HG03039 (cell line): ENCODE measurements around the gene LDB2.

ENCODE experiments used
- ATAC-seq: cut with Tn5 transposase; IDR thresholded peaks from one replicate; pipeline ENCODE4 v1.9.1; 2021; ENCODE audit warnings: mild to moderate bottlenecking, moderate library complexity; ENCODE audit not compliant: unreplicated experiment

LDB2 gene

DNA sequence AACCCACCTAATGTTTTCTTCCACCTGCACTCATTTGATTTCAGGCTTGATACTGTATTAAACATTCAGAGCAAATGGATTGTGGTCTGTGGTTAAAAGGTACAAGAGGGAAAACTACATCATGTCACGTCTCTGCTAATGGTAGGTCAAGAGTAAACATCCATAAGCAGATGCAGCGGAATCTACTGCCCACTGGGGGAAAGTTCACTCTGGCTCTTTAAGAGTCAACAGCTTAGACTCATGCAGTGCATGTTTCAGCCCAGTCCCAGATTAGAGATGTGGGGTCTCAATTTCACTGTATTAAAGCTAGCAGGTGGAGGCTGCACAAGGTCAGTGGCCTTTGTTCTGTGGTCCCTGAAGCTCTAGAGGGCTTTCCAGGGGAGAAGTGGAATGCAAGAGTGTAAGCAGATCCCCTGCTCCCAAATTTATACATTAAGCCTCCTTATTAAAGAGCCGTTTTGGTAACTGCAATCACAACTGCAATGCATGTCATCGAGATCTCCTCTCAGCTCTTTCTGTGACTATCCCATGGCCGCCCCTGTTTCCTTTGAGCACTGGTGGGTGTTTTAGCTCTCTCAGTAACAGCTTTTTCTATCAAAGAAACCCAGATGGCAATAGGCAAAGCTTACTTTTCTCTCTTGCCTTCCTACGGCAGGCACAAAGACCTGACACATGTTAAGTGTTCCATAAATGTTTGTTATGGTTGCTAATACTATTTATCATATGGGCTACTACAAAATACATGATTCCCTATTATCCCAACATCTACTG is 53.4 kb downstream of the LDB2 start:
- ATAC-seq: no peak

DNA sequence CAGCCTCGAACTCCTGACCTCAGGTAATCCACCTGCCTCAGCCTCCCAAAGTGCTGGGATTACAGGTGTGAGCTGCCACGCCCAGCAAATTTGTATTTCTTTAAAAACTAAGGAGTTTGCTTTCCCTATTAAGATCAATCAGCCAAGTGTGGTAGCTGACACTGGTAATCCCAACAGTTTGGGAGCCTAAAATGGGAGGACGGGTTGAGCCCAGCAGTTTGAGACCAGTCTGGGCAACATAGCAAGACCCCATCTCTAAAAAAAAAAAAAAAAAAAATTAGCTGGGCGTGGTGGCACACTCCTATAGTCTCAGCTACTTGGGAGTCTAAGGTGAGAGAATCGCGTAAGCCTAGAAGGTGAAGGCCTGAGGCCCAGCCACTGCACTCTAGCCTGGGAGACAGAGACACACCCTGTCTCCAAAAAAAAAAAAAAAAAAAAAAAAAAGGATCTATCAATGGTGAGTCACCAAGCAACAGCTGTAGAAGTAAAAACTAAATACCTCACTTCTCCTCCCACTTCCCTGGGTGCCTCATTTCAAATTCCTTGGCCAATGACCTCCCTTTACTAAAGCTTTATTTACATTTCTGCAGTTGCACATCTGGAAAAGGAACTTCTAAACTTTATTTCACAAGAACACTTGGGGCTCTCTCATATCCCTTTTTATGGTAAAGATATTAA is 54.5 kb downstream of the LDB2 start:
- ATAC-seq: no peak

GRCh38 chr4:16838226-16838875 is 60.1 kb downstream of the LDB2 start:
- ATAC-seq: no peak

DNA sequence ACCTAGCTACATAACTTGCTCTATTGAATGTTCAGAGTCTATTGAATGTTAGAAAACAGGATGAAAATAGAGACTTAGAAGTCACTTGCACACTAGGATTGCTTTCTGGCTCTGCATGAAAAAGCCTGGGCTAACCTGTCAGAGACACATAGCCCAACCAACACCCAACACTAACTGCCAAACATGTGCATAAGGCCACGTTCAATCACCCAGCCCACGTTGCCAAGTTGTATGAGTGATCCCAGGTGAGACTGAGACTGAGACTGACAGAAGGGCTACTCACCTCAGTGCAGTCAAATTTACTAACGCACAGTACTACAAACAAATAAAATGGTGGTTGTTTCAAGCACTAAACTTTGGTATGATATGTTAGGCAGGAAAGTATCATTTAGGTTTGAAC is 61.0 kb downstream of the LDB2 start:
- no peak for ATAC-seq

GRCh38 chr4:16836324-16836723 is 62.1 kb downstream of the LDB2 start:
- ATAC-seq: no peak

- no peak for ATAC-seq
Measured at GRCh38 chr4:16835597-16836247, 62.7 kb downstream of the LDB2 start.

DNA sequence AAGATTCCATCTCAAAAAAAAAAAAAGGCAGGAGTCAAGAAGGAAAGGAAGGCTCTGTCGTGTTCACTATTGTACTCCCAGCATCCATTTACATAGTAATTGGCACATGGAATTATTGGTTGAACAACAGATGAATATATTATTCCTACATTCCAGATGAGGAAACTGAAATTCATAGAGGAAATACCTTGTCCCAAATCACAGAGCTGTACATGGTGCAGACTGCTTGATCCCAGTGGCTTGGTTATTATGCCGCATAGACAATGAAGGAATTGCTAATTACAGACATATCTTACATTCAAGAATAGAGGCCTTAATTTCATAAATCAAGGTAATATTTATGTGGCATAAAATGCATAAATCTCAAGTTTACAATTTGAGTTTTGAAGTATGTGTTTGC is 63.6 kb downstream of the LDB2 start:
- no peak for ATAC-seq

GRCh38 chr4:16833722-16834121 is 64.7 kb downstream of the LDB2 start:
- no peak for ATAC-seq

GRCh38 chr4:16830081-16830480 is 68.4 kb downstream of the LDB2 start:
- ATAC-seq: no peak

- no peak for ATAC-seq
Measured at GRCh38 chr4:16827794-16828724, 70.4 kb downstream of the LDB2 start.

GRCh38 chr4:16827045-16827444 is 71.4 kb downstream of the LDB2 start:
- ATAC-seq: no peak

- ATAC-seq: no peak
Measured at GRCh38 chr4:16826406-16826910, 72.0 kb downstream of the LDB2 start.

DNA sequence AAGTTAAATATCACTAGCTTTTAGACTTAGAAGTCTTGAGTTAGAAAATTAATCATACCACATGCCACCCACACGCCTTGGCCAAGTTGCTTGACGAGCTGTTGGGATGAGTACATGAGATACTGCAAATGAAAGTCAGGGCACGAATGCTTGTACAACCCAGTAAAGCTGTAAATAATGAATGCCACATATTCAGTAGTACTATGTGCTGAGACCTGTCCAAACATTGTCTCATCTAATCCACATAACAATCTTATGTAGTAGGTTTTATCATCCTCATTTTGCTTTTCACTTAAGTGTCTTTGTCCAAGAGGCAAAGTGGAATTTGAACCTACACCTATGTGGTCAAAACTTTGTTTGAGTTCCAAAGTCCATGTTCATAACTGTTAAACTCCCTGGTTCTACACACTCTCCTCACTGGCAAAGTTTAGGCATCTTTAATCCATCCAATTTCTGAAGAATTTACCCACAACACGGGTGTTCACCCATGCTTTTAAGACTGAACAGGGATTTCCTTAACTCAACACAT is 74.1 kb downstream of the LDB2 start:
- no peak for ATAC-seq

DNA sequence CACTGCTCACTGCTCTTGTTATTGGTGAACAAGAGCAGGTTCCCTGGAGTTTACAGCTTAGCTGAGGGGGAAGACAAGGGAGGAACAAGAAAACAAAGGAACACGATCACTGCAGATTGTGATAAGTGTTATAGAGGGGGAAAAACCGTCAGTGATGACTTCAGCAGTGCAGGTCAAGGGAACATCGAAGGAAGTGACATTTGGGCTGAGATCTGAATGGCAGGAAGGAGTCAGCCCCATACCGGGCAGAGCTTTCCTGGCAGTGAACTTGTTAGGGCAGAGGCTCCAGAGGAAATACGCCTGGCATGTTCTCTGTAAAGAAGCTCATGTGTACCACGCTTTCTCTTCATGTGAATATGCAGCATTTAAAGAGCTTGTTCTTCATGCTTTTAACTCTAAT is 78.1 kb downstream of the LDB2 start:
- no peak for ATAC-seq

GRCh38 chr4:16819652-16820051 is 78.8 kb downstream of the LDB2 start:
- no peak for ATAC-seq

DNA sequence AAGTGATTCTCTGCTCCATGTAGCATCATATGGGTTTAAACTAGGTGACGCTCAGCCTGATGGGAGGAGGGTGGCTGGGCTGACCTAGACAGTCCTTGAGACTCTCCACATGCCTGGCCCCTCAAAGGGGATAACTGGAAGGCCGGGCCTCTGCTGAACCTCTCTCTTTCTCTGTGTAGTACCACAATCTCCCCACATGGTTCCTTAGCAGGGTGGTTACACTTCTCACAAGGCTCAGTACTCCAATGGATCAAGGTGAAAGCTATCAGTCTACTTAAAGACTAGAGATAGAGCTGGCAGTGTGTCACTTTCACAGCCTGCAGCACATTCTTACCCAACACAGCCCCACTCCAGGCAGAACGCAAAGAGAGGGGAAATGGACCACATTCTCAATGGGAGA is 80.4 kb downstream of the LDB2 start:
- no peak for ATAC-seq

GRCh38 chr4:16817286-16817685 is 81.2 kb downstream of the LDB2 start:
- no peak for ATAC-seq

DNA sequence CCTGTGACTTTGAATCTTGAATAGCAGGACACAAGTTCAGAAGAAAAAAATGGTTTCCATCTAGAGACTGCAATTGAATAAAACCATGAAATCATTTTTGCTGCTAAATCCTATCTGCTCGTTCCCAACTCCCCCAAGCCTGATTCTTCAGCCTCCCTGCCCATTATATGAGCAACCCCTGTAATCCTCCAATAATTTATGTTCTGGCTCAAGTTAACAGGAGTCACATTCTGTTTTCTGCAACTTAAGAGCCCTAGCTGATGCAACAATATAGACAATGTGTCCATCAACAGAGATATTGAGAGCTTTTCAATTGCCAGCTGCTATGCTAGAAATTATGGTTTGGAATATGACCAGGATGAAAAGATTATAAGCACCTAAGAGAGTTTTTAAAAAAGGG is 84.1 kb downstream of the LDB2 start:
- ATAC-seq: no peak

DNA sequence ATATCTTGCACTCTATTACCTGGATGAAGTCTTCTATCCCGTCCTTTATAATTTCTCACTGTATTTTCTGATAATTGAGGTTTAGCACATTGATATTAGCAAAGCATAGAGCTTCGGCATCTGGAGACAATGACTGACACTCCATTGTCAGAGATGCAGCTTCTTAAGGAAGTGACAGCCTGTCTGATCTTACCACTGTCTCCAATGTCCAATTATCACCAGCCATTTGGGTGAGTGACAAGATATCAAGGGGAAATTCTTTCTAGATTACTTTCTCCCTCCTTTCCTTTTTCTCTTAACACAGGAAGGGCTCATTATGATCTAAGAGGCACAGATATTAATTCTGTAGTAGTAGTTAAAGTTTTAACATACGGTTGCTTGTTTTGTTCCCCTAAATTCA is 86.4 kb downstream of the LDB2 start:
- no peak for ATAC-seq

DNA sequence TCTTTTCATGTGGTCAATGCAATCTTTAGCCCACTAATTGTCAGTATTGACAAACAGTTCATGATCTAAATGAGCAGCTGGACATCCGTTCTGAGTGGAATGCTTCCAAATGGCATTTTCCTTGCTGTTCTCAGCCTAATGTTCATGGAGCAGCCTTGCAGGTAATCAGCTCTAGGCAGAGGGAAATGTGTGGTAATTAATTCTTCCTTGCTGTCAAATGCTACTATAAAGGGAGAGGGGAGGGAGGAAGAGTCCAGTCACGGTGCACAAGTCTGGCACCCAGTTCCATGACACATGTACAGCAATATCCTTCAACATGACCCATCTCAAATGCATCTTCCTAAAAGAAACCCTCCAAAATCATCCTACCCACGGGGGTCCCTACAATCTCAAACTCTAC is 88.5 kb downstream of the LDB2 start:
- no peak for ATAC-seq
